HEK293 (cell line): ENCODE data around the gene ASB5.

Experiments
- YY1 ChIP-seq: fragments of 450-650 bp; formaldehyde crosslinking; IDR thresholded peaks from 2 replicates; pipeline ENCODE4 v1.5.1; 2018; ENCODE audit warnings: missing biosample characterization, missing genetic modification characterization
- TF ChIP-seq, protein P1 (sequence below): fragments of 450-650 bp; formaldehyde crosslinking; IDR thresholded peaks from 2 replicates; pipeline ENCODE4 v1.5.1; 2016; ENCODE audit warnings: missing biosample characterization, missing genetic modification characterization
- TF ChIP-seq, protein P2 (sequence below): fragments of 450-650 bp; formaldehyde crosslinking; IDR thresholded peaks from 2 replicates; pipeline ENCODE4 v1.5.1; 2016; ENCODE audit warnings: missing biosample characterization, missing genetic modification characterization, low read depth
- TF ChIP-seq, protein P3 (sequence below): fragments of 450-650 bp; formaldehyde crosslinking; IDR thresholded peaks from 2 replicates; pipeline ENCODE4; 2016; ENCODE audit warnings: missing biosample characterization, missing genetic modification characterization

DNA sequence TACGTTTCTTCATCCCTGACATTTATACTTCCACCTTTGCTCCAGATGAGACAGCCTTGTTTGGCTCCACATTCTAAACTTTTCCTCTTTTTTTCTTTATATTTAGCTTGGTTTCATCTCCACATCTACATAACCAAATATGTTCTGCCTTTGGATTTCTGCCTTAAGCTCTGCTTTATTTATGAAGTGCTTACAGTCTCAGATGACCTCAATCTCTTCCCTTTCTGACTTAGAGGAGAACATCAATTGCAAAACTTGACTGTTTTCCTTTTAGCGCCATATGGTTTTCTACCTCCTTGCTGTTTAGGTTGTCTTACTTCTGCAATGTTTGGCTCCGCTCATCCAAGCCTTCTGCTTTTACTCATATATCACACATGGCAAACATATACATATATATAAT, 7.5 kb downstream of the ASB5 start:
- TF ChIP-seq, protein P1, sequence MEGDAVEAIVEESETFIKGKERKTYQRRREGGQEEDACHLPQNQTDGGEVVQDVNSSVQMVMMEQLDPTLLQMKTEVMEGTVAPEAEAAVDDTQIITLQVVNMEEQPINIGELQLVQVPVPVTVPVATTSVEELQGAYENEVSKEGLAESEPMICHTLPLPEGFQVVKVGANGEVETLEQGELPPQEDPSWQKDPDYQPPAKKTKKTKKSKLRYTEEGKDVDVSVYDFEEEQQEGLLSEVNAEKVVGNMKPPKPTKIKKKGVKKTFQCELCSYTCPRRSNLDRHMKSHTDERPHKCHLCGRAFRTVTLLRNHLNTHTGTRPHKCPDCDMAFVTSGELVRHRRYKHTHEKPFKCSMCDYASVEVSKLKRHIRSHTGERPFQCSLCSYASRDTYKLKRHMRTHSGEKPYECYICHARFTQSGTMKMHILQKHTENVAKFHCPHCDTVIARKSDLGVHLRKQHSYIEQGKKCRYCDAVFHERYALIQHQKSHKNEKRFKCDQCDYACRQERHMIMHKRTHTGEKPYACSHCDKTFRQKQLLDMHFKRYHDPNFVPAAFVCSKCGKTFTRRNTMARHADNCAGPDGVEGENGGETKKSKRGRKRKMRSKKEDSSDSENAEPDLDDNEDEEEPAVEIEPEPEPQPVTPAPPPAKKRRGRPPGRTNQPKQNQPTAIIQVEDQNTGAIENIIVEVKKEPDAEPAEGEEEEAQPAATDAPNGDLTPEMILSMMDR, result no peak
- no peak for TF ChIP-seq YY1
- TF ChIP-seq, protein P2, sequence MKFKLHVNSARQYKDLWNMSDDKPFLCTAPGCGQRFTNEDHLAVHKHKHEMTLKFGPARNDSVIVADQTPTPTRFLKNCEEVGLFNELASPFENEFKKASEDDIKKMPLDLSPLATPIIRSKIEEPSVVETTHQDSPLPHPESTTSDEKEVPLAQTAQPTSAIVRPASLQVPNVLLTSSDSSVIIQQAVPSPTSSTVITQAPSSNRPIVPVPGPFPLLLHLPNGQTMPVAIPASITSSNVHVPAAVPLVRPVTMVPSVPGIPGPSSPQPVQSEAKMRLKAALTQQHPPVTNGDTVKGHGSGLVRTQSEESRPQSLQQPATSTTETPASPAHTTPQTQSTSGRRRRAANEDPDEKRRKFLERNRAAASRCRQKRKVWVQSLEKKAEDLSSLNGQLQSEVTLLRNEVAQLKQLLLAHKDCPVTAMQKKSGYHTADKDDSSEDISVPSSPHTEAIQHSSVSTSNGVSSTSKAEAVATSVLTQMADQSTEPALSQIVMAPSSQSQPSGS (tag by site-specific recombination), result no peak
- TF ChIP-seq, protein P3, sequence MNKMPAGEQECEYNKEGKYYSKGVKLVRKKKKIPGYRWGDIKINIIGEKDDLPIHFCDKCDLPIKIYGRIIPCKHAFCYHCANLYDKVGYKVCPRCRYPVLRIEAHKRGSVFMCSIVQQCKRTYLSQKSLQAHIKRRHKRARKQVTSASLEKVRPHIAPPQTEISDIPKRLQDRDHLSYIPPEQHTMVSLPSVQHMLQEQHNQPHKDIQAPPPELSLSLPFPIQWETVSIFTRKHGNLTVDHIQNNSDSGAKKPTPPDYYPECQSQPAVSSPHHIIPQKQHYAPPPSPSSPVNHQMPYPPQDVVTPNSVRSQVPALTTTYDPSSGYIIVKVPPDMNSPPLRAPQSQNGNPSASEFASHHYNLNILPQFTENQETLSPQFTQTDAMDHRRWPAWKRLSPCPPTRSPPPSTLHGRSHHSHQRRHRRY (tag by site-specific recombination), result no peak
